Activated CD4-positive, CD25-positive, alpha-beta regulatory T cell treated with anti-CD3 and anti-CD28 coated beads, Interleukin-2, amount 50 U/mL, for 72 hours (primary cell): ENCODE measurements around the gene NLGN4Y.
"Not testable (repeated sequence)": the region's sequence is repeated elsewhere in the genome, so short reads cannot be mapped to it uniquely, and the experiment has no call there.

Experiments used
- DNase-seq: peaks from one replicate; pipeline ENCODE4 v3.0.0; 2021

Gene NLGN4Y

DNA sequence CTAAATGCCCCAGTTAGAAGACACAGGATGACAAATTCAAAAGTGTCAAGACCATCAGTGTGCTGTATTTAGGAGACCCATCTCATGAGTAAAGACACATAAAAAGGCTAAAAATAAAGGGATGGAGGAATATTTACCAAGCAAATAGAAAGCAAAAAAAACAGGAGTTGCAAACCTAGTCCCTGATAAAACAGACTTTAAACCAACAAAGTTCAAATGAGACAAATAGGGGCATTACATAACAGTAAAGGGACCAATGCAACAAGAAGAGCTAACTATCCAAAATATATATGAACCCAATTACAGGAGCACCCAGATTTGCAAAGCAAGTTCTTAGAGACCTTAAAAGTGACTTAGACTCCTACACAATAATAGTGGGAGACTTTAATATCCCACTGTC is 336.1 kb downstream of the NLGN4Y start:
- no peak for DNase-seq

DNA sequence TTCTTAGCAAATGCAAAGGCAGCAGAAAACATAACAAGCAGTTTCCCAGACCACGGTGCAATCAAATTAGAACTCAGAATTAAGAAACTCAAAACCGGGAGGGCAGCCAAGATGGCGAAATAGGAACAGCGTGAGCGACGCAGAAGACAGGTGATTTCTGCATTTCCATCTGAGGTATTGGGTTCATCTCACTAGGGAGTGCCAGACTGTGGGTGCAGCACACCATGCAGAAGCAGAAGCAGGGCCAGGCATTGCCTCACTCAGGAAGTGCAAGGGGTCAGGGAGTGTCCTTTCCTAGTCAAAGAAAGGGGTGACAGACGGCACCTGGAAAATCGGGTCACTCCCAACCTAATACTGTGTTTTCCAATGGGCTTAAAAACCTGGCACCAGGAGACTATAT is 336.7 kb downstream of the NLGN4Y start:
- not testable (repeated sequence) for DNase-seq

DNA sequence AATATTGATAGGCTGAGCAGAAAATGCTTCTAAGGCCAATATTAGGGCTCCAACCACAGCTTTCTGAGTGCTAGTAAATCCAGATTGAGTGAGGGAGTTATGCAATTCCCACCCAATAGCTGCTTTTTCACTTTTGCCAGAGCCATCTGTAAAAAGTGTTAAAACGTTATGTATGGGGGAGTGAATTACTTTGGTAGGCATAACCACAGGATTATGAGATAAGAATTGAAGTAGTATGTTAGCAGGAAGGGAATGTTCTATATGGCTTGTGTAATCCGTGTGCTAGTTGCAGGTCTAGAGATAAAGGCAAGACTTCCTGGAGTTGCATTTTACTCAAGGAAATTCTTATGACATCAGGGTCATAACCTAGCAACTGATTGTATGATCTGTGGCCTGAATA is 347.6 kb downstream of the NLGN4Y start:
- DNase-seq = no peak
